Germinal center (tissue), 1 donor: ENCODE results near the gene CDYL.

ENCODE experiments used
- DNase-seq: peaks from one replicate; pipeline ENCODE4 v3.0.0; 2012; ENCODE audit warnings: mixed read lengths, low spot score

CDYL gene

DNA sequence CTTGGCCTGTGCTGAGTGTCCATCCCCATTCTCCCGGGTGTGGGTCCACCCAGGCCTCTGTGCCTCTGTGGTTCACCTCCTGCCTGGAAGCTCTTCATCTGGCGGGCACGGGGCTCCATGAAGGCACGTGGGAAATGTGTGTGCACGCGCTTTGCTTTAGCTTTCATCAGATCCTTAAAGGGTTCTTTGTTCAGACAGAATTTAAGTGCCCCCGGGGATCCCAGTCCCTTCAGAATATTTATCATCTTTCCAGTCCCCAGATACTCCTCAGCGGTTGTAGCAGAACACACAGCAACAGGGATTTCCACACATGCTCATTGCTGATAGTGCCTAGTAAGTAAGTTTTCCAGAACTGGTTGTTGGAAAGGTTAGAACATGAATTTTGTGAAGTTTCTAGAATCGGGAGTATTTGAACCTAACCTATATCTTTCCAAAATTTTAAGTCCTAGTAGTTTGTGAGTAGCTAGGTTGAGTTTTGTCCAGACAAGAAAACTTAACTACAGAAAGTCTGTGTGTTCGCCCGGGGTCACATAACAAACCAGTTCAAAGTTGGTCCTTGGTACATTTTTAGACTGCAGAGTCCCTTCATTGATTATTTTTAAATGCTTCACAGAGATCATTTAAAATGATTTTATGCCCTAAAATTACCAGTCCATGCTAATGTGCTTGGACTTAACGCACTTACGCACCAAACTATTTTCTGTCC lies 159.9 kb downstream of the CDYL start:
- DNase-seq = no peak

DNA sequence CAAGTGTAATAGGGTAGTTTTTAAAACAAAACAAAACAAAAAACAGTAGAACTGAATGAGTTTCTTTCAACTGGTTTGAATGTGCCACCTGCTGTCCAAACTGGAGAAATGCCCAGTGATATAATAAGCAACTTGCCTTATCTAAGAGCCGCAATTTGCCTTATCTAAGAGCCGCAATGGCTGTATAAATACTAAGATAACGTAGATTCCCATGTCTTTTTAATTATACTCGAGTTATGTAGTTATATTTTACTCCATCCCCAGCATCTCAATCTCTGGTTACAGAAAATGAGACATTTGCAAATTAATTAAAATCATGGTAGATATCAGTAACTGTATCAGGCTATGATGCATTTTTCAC lies 160.5 kb downstream of the CDYL start:
- peak; percentile 44 for DNase-seq

DNA sequence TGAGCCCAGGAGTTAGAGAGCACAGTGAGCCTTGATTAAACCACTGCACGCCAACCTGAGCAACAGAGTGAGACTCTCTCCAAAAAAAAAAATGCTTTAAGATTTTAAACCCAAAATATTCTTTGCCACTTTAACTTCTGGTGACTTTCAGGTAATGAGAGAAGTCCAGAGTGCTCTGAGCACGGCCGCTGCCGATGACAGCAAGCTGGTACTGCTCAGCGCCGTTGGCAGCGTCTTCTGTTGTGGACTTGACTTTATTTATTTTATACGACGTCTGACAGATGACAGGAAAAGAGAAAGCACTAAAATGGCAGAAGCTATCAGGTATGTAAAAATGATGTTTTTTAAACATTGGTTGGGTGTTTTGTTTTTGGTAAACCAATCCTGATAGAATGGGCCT lies 161.2 kb downstream of the CDYL start:
- DNase-seq = no peak

DNA sequence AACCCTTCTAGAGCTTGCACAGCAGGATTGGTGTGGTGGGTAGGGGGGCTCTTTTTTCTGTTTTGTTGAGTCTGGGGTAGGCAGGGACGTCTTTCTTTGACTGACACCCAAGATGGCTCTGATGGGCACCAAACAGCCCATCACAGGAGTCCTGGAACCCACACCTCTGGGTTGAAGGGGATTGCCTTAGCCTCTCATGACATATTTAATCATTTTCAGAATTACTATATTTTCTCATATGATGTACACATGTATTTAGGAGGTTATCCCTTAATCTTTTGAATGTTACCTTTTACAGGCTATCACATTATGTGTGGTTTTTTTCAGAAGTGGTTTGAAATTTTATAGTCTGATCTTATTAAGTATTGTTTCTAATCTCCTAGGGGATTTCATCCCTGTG lies 163.0 kb downstream of the CDYL start:
- DNase-seq = no peak

DNA sequence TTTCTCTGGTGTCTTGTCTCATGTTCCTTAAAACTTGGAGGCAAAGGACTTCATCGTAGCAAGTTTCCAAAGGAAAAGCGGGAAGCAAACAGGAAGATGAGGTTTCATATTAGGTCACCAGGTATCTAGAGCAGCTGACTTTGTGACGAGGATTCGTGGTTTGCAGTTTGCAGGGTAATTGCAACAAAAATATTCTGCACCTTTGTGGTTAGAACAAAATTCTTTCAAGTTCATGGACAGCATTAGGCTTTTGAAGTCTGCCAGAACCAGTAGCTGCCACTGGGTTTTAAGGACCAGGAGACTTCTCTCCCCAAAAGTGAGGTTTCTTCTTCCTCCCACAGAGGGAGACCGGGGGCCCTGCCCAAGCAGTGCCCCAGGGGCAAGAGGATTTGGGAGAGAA lies 164.2 kb downstream of the CDYL start:
- no peak for DNase-seq

DNA sequence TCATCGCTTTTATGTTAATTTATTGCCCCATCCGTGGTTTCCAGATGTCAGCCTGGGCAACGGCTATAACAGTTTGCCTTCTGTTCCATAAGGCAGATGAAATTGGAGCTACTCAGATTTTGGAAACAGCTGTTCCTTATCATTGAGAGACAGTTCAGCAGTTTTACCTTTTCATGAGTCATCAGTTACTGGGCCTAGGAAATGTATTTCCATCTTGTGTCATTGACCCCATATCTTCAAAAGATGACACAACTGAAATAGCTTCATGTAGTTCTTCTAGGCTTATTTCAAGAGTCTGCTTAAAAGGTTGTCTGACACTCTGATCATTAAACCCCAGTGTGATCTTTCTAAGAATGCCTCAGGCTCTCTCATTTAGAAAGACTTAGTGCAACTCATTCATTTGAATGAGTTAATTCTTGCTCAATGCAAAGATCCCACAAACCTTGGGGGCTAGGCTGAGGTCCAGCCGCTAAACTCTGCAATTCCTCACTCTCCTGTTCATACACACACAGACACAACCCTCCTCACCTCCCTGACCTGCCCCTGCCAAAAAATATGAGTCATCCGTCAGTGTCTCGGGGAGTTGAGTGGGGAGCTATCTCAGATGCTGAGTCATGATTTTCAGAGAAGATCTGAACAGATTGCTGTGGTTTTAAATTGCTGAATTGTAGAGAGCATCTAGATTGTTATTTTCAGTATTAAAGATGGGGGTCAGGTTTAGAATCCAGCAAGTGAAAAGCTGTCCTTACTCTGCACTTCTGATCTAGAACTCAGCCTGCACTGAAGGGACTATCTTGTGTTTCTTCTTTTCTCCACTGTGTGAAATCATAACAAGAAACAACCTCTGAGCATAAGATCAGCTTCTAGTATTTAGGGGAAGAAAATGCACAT lies 165.8 kb downstream of the CDYL start:
- no peak for DNase-seq

DNA sequence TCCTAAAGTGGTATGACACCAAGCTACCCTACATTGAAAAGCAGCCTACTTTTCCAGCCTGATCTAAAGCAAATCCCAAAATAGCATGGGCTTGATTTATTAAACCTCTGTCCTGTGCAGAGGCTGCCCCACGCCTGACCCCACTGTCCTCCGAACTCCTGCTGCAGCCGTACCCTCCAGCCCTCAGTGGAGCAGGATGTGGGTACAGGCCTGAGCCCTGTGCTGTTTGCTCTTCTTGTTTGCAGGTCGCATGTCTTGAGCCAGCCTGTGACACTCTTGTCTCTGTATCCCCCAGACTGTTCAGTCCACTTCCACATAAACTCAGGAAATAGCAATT lies 166.4 kb downstream of the CDYL start:
- no peak for DNase-seq

DNA sequence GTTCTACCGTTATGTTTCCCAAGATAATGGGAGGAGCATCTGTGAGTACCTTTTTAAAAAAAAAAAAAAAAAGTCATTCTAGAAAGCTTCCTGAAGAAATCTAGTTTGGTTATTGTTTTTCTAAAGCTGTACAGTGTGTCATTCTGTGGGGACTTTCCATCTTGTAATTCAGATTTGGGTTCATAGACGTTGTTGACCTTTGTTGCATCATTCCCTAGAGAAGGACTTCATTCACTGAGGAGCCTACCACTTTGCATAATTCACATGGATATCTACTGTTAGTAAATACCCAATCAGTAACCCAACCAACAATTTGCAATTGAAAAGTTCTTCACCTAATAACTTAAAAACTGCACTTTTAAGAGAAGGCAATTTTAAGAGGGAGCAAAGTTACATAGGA lies 167.5 kb downstream of the CDYL start:
- DNase-seq = no peak

DNA sequence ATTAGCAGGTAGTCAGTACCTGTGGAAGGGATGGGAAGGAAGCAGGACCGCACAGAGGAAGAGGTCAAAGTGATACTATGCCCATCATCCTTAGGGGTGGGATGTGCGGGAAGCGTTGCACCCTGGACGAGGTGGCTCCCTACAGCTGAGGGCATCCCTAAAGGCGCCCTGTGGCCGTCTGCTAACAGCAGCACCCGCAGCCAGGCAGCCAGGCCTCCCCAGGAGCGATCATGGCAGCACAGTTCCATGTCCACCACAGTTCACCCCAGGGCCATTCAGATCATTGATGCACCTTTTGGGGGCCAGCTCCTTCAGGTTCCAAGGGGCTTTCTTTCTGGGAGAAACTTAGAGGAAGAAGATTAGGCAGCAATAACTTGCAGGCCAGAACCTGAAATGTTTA lies 168.1 kb downstream of the CDYL start:
- DNase-seq = no peak

DNA sequence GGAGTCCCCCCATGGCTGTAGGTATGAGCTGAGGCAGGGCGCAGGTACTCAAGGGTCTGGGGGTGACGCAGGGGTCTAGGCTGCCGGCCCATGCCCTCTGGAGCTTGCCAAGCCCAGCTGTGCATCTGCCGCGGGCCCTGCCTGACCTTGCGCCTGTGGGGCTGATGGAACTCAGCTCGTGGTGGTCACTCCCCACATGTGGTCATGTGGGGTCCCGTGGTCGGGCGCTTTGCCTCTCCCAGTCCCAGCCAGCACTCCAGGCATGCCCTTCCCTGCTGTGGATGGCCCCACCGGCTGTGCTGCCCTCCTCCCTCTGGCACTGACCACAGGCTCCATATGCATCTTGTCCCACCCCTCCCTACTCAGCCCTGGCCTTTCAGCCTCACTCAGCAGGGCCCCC lies 170.3 kb downstream of the CDYL start:
- DNase-seq = no peak

DNA sequence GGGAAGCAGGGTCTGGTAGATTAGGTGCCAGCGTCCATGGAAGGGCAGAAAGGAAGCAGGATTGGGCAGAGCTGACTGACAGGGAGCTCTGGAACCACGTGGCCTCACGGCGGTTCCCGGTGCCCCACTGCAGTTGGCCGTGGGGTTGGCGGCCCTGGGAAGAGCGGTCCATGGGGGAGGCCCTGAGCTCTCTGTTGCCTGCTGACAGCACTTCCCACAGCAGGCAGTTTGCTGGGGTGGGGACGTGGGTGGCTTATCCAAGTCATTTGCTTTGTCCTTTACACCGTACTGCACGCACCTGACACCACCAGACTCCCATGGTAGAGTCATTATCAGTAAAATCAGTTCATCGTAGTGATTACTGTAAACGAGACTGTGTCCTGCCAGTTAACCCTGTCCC lies 171.5 kb downstream of the CDYL start:
- DNase-seq = no peak

DNA sequence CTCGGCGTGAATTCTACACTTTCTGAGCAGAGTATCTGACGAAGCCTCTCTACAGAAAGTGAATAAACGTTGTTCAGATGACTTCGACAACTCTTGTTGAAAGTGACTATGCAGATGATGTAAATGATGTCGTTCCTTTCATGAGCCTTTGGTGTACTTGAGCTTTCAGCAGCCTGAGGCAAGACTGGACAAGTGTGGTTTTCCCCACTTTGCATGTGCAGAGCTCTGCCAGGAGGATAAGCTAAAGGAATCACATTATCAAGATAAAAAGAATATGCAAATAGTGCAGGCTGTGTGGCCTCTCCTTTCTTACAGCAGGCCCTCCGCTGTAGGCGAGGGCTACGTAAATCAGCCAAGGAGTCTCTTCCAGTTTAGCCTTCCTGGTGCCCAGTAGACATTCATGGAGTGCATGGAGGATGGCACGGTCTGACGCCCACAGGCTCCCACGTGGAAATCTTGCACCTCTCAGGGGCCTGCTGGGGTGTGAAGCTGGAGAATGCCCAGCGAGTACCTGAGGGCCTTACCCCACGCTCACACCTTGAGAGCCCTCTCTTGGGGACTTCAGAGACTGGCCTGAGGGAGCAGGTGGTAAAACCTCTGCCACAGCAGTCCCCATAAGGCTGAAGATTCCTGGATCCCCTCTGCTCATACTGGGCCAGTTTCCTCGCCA lies 172.7 kb downstream of the CDYL start:
- DNase-seq = no peak

DNA sequence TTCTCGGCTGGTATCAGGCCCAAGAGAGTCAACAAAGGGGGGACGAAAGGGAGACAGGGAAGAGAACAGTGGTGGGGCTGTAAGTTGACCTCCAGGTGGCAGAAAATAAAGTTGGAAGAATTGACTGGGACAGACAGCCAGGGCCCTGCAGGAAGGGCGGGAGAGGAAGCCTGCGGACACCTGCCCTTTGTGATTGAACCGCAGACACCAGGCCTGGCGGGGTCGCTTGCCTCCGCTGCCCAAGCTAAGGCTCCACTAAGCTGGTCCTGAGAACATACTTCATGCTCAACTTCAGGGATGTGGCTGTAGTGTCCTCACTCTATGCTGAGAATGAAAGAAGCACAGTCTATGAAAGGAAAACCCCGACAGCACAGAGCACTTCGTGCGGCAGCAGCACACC lies 173.9 kb downstream of the CDYL start:
- no peak for DNase-seq

DNA sequence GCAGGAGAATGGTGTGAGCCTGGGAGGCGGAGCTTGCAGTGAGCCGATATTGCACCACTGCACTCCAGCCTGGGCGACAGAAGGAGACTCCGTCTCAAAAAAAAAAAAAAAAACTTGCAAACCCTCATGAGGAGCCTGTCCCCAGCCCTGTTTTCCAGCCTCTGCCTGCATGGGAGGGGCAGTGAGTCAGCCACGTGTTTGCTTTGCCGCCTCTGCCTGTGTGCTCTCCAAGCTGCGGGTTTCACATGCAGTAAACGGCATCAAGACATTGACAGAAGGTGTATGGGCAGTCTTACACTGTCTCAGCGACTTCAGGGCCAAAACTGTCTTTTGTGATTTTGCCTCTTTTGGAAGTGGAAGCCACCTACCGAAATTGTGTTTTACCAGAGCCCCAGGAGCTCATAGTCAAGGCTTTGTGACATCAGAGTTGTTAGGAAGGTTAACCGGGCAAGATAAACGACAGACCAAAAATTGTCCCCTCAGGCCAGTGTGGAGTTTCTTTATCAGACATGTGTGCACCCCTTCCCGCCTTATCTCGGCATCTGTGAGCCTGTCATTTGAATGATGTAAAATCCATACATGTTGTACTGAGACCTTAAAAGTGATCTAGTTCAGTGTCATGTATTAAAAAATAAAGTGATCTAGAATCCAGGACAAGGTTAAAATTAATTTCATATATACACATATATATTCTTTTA lies 174.8 kb downstream of the CDYL start:
- no peak for DNase-seq

DNA sequence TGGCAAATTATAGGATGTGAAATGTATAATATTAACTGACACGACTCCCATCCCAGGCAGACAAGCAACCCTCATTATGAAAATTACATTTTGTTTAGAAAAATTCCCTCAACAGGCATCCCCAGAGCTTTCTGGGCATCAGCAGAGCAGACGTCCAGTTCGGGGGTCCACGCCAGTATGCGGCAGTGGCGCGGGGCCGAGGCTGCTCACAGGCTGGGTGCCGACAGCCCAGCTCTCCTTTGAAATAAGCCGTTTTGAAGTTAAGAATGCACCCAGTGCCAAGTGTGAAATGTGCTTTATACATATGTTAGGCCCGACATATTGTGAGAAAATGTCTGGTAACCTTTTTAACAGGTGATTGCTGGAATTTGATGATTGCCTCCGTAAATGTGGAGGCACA lies 177.2 kb downstream of the CDYL start:
- DNase-seq = no peak

DNA sequence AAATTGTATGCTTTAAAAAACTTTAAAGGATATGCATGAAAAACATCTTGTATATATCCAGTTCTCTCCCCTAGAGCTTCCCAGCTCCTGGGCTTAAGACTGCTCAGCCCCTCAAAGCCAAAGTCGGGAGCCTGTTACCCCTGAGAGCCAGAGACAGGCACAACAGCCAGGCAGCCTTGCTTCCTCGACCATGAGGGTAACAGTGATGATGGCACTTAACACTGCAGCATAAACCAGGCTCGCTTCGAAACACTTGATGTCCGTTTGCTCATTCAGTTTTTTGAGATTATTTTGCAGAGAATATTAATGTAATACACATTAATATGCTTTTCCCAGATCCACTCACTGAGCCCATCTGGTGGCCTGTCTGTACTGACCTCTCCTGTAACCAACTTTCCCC lies 180.4 kb downstream of the CDYL start:
- DNase-seq = no peak

DNA sequence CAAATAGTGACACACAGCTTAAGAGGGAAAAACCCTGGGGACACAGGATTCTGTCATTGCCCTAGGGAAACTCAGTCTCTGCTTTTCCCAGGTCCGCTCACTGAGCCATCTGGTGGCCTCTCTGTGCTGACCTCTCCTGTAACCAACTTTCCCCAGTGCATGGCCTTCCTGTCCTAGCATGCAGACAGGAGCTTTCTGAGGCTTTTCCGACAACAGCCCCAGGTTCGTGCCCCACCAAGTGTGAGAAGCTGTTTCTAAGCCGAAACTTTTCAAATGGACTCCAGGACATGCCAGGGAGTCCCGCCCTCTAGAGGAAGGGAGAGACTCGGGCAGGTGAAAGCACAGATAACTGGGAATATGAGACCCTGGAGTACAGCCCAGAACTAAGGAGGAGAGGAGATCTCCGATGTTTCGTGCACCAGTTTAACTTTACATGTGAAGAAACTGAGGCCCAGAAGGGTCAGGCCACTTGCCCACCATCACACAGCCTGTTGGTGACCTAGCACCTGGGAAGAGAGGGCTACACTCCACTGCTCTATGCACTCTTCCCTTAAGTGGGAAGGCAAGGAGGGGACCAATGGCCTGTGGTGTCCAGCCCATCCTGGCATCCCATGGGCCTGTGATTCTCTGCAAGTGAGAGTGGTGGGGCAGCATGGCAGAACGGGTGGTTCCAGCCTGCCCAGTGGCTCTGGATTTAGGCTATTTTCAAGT lies 181.5 kb downstream of the CDYL start:
- DNase-seq = no peak

DNA sequence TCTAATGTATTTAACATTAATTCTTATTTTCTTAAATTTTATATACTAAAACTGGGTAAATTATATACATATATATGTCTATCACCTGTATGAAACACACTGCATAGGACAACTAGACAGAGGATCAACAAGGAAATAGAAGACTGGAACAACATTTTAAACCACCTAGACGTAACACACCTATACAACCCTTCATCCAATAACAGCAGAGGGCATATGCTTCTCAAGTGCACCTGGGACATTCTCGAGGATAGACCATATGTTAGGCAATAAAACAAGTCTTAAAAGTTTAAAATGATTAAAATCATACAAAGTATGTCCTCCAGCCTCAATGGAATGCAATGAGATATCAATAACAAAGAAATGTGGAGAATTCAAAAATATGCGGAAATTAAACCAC lies 182.4 kb downstream of the CDYL start:
- no peak for DNase-seq

DNA sequence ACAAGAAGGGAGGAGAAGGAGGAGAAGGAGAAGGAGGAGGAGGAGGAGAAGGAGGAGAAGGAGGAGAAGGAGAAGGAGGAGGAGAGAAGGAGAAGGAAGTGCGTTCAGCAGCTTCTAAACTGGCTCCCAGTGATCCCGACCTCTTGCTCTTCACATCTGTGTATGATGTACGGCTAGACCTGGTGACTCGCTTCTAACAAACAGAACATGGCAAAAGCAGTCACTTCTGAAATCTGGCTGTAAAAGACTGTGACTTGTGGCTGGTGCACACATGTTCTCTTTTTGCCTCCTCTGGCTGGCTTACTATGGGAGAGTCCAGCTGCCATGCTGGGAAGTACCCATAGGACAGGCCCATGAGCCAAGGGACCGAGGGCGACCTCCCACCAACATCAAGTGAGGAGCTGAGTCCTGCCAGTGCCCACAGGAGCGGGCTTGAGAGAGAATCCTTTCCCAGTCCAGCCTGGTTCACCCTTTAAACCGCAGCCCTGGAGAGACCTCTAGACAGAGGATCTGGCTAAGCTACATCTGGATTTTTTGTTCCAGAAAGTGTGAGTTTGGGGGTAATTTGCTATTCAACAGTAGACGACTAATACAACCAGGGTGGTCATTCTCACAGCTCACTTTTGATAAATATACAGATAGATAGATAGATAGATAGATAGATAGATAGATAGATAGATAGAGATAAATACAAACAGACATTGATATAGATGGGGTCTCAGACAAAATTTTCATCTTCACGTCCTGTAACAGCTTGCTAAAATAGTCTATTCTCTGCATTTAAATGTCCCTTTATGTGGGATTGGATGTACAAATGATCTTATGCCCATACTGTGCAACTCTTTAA lies 185.3 kb downstream of the CDYL start:
- DNase-seq = no peak

DNA sequence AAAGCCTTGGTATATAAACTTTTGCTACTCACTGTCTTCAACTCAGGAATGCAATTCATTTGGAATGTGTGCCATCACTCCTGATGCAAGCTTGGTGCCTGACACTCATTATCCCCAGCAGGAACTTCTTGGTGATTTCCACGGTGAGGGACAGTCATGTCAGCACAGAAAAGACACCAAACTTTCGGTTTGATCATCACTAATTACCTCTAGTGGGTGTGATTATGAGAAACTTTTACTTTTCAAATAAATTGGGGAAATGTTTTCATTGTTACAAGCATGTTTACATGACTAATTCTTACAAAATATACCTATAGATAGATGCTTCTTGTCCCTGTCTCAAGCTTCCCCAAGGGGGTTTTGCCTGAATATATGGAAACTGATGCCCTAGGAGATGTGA lies 186.7 kb downstream of the CDYL start:
- no peak for DNase-seq
